Stimulated activated effector memory CD8-positive, alpha-beta T cell treated with anti-CD3 and anti-CD28 coated beads, Interleukin-12 subunit alpha, Interleukin-12 subunit beta, amount 100 ng/mL, for 72 hours (primary cell): ENCODE measurements around the gene ENOX2.

Experiments
- ATAC-seq: fragments of 150-1000 bp; cut with Tn5 transposase; 2 replicates; pipeline ENCODE4 v1.10.0; 2021
- DNase-seq, 2 donors: peaks; one replicate each; pipeline ENCODE4 v3.0.0; 2021 to 2022; ENCODE audit warnings: low spot score in 2 of 2
- H3K27ac Mint-ChIP-seq: one replicate; pipeline ENCODE4 v1.8.0; 2022; ENCODE audit warnings: mild to moderate bottlenecking, mixed read lengths
- H3K36me3 Mint-ChIP-seq: one replicate; pipeline ENCODE4 v1.8.0; 2022; ENCODE audit warnings: mild to moderate bottlenecking, mixed read lengths
- H3K4me1 Mint-ChIP-seq: one replicate; pipeline ENCODE4 v1.8.0; 2022; ENCODE audit warnings: mixed read lengths
- H3K4me3 Mint-ChIP-seq: one replicate; pipeline ENCODE4 v1.8.0; 2022; ENCODE audit warnings: mild to moderate bottlenecking, mixed read lengths
- H3K9me3 Mint-ChIP-seq: one replicate; pipeline ENCODE4 v1.8.0; 2022; ENCODE audit warnings: mixed read lengths

Gene ENOX2

GRCh38 chrX:130688360-130688759 is 214.6 kb downstream of the ENOX2 start:
- H3K9me3 Mint-ChIP-seq, result no peaks in the 10 kb centered on the region
- H3K36me3 Mint-ChIP-seq, result peaks cover 13% of the 10 kb centered on the region
- ATAC-seq (no peak), DNase-seq (no peak)
- no peak overlapping the region for H3K27ac Mint-ChIP-seq
- H3K4me3 Mint-ChIP-seq, result no peak overlapping the region
- H3K4me1 Mint-ChIP-seq, result no peaks in the 10 kb centered on the region

GRCh38 chrX:130682990-130683389 is 220.0 kb downstream of the ENOX2 start:
- DNase-seq (no peak), ATAC-seq (no peak)
- H3K36me3 Mint-ChIP-seq, result peaks cover 18% of the 10 kb centered on the region

GRCh38 chrX:130680164-130681035 is 222.6 kb downstream of the ENOX2 start:
- DNase-seq (no peak), ATAC-seq (no peak)
- Mint-ChIP-seq H3K9me3 (no peaks in the 10 kb centered on the region), H3K4me3 (no peak overlapping the region), H3K4me1 (no peaks in the 10 kb centered on the region), H3K36me3 (peaks cover 13% of the 10 kb centered on the region), H3K27ac (no peak overlapping the region)

More at GRCh38 chrX:130682990-130683389, 220.0 kb downstream of the ENOX2 start:
- Mint-ChIP-seq H3K4me3 (no peak overlapping the region), H3K9me3 (no peaks in the 10 kb centered on the region), H3K27ac (no peak overlapping the region), H3K4me1 (no peaks in the 10 kb centered on the region)

GRCh38 chrX:130676861-130677260 is 226.1 kb downstream of the ENOX2 start:
- ATAC-seq, result no peak
- no peak for DNase-seq
- peaks cover 3% of the 10 kb centered on the region for H3K9me3 Mint-ChIP-seq
- H3K4me3 Mint-ChIP-seq, result no peak overlapping the region
- H3K36me3 Mint-ChIP-seq, result peaks cover 13% of the 10 kb centered on the region
- no peaks in the 10 kb centered on the region for H3K4me1 Mint-ChIP-seq
- no peak overlapping the region for H3K27ac Mint-ChIP-seq

- DNase-seq (no peak), ATAC-seq (no peak)
- Mint-ChIP-seq H3K9me3 (peaks cover 3% of the 10 kb centered on the region), H3K36me3 (peaks cover 26% of the 10 kb centered on the region), H3K4me1 (no peaks in the 10 kb centered on the region), H3K27ac (no peak overlapping the region), H3K4me3 (no peak overlapping the region)
Observed at GRCh38 chrX:130672214-130672613, 230.8 kb downstream of the ENOX2 start.

- no peak for ATAC-seq
- H3K36me3 Mint-ChIP-seq, result peaks cover 42% of the 10 kb centered on the region
- no peak overlapping the region for H3K4me3 Mint-ChIP-seq
- no peak for DNase-seq
- H3K27ac Mint-ChIP-seq, result no peak overlapping the region
- peaks cover 3% of the 10 kb centered on the region for H3K9me3 Mint-ChIP-seq
- H3K4me1 Mint-ChIP-seq, result no peaks in the 10 kb centered on the region
Observed at GRCh38 chrX:130669233-130669632, 233.8 kb downstream of the ENOX2 start.

GRCh38 chrX:130665263-130665662 is 237.7 kb downstream of the ENOX2 start:
- H3K4me1 Mint-ChIP-seq, result no peaks in the 10 kb centered on the region
- peaks cover 42% of the 10 kb centered on the region for H3K36me3 Mint-ChIP-seq
- no peaks in the 10 kb centered on the region for H3K9me3 Mint-ChIP-seq
- ATAC-seq (no peak), DNase-seq (no peak)
- H3K4me3 Mint-ChIP-seq, result no peak overlapping the region
- H3K27ac Mint-ChIP-seq, result no peak overlapping the region

- H3K4me1 Mint-ChIP-seq, result no peaks in the 10 kb centered on the region
- H3K36me3 Mint-ChIP-seq, result no peaks in the 10 kb centered on the region
- DNase-seq (no peak), ATAC-seq (no peak)
- no peaks in the 10 kb centered on the region for H3K9me3 Mint-ChIP-seq
- H3K4me3 Mint-ChIP-seq, result no peak overlapping the region
- H3K27ac Mint-ChIP-seq, result no peak overlapping the region
Observed at GRCh38 chrX:130658310-130658709, 244.7 kb downstream of the ENOX2 start.

- Mint-ChIP-seq H3K36me3 (no peaks in the 10 kb centered on the region), H3K9me3 (no peaks in the 10 kb centered on the region), H3K4me3 (no peak overlapping the region), H3K27ac (no peak overlapping the region), H3K4me1 (no peaks in the 10 kb centered on the region)
- DNase-seq, result no peak
- no peak for ATAC-seq
Observed at GRCh38 chrX:130654409-130654950, 248.5 kb downstream of the ENOX2 start.

- H3K36me3 Mint-ChIP-seq, result no peaks in the 10 kb centered on the region
- H3K4me3 Mint-ChIP-seq, result no peak overlapping the region
- no peaks in the 10 kb centered on the region for H3K9me3 Mint-ChIP-seq
- H3K27ac Mint-ChIP-seq, result no peak overlapping the region
- no peak for ATAC-seq
- no peaks in the 10 kb centered on the region for H3K4me1 Mint-ChIP-seq
- DNase-seq, result no peak
Observed at GRCh38 chrX:130652824-130653578, 250.0 kb downstream of the ENOX2 start.

- Mint-ChIP-seq H3K4me3 (no peak overlapping the region), H3K36me3 (no peaks in the 10 kb centered on the region), H3K27ac (no peak overlapping the region), H3K4me1 (no peaks in the 10 kb centered on the region), H3K9me3 (no peaks in the 10 kb centered on the region)
- ATAC-seq, result no peak
- no peak for DNase-seq
Observed at GRCh38 chrX:130649738-130650137, 253.3 kb downstream of the ENOX2 start.

- no peak for ATAC-seq
- no peak for DNase-seq
- Mint-ChIP-seq H3K9me3 (no peaks in the 10 kb centered on the region), H3K4me3 (no peak overlapping the region), H3K27ac (no peak overlapping the region), H3K4me1 (no peaks in the 10 kb centered on the region), H3K36me3 (no peaks in the 10 kb centered on the region)
Observed at GRCh38 chrX:130647468-130647867, 255.5 kb downstream of the ENOX2 start.

- no peaks in the 10 kb centered on the region for H3K4me1 Mint-ChIP-seq
- no peak for ATAC-seq
- DNase-seq, result no peak
- no peaks in the 10 kb centered on the region for H3K9me3 Mint-ChIP-seq
- no peaks in the 10 kb centered on the region for H3K36me3 Mint-ChIP-seq
- H3K4me3 Mint-ChIP-seq, result no peak overlapping the region
- no peak overlapping the region for H3K27ac Mint-ChIP-seq
Observed at GRCh38 chrX:130645955-130646583, 256.9 kb downstream of the ENOX2 start.

GRCh38 chrX:130637591-130637990 is 265.4 kb downstream of the ENOX2 start:
- Mint-ChIP-seq H3K27ac (no peak overlapping the region), H3K4me1 (no peaks in the 10 kb centered on the region), H3K9me3 (no peaks in the 10 kb centered on the region), H3K4me3 (no peak overlapping the region), H3K36me3 (no peaks in the 10 kb centered on the region)
- DNase-seq (no peak), ATAC-seq (no peak)

- H3K4me1 Mint-ChIP-seq, result no peaks in the 10 kb centered on the region
- no peak overlapping the region for H3K4me3 Mint-ChIP-seq
- H3K27ac Mint-ChIP-seq, result no peak overlapping the region
- no peaks in the 10 kb centered on the region for H3K9me3 Mint-ChIP-seq
- no peak for ATAC-seq
- DNase-seq, result no peak
- no peaks in the 10 kb centered on the region for H3K36me3 Mint-ChIP-seq
Observed at GRCh38 chrX:130636277-130636676, 266.7 kb downstream of the ENOX2 start.
